ENCODE results near the gene EFHD2. TPM values are rescaled to one million over a fixed set of nuclear protein-coding genes. Genes with fewer than 3 reads are reported as not detected.

The EFHD2 gene
- total and polyA plus RNA-seq, 8 donors, result 11.9 to 107 (median 18.2) TPM

DNA sequence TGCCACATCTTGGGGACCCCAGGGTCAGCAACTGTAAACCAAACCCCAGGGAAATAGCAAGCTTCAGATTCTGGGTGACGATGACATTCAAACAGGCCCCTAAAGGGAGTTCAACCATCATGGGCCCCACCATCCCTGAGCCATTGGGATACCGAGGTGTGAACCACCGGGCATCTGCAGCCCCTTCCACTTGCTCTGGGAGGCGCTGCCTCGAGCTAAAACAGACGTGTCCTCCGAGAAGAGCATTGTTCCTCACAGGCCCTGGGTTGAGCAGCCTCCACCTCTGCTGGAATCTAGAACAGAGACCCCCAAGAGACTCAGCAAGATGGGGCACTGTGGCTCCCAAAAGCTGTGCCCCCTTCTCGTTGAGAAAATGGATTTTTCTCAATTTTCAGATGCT lies 19.0 kb upstream of the EFHD2 start:
- Histone ChIP-seq H3K27ac (no peak overlapping the region), H3K4me1 (peaks cover 5 to 8% of the 10 kb centered on the region in 2 donors), H3K27me3 (peaks cover 0 to 32% of the 10 kb centered on the region in 2 donors), H3K9me3 (no peaks in the 10 kb centered on the region), H3K36me3 (no peaks in the 10 kb centered on the region), H3K4me3 (no peak overlapping the region)
- TF ChIP-seq, protein P1, sequence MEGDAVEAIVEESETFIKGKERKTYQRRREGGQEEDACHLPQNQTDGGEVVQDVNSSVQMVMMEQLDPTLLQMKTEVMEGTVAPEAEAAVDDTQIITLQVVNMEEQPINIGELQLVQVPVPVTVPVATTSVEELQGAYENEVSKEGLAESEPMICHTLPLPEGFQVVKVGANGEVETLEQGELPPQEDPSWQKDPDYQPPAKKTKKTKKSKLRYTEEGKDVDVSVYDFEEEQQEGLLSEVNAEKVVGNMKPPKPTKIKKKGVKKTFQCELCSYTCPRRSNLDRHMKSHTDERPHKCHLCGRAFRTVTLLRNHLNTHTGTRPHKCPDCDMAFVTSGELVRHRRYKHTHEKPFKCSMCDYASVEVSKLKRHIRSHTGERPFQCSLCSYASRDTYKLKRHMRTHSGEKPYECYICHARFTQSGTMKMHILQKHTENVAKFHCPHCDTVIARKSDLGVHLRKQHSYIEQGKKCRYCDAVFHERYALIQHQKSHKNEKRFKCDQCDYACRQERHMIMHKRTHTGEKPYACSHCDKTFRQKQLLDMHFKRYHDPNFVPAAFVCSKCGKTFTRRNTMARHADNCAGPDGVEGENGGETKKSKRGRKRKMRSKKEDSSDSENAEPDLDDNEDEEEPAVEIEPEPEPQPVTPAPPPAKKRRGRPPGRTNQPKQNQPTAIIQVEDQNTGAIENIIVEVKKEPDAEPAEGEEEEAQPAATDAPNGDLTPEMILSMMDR (IDR thresholded peaks at IDR 0.05), result no peak
- no peak for ATAC-seq
- intact Hi-C loops (cut with DNase I), result no loop called here
- DNase-seq, result no peak

DNA sequence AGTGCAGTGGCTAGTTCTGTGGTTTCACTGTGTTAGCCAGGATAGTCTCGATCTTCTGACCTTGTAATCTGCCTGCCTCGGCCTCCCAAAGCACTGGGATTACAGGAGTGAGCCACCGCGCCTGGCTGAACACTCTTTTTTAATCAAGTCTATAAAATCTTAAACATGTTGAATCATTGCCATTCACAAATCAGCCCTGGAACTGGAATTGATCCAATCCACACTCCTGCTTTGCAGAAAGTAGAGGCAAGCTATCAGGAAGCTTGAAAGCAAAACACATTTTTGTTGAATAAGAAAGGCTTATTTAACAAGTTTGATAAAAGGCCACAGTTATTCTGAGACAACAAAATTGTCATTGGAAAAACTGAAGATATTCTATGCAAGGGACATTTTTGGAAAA lies 18.3 kb upstream of the EFHD2 start:
- peaks cover 0 to 25% of the 10 kb centered on the region in 2 donors for H3K27me3 ChIP-seq
- no peak overlapping the region for H3K4me3 ChIP-seq
- no peaks in the 10 kb centered on the region for H3K9me3 ChIP-seq
- no peaks in the 10 kb centered on the region for H3K36me3 ChIP-seq
- TF ChIP-seq, protein P1 (IDR thresholded peaks at IDR 0.05), result no peak
- ATAC-seq (no peak), DNase-seq (no peak)
- intact Hi-C loops (cut with DNase I), result no loop called here
- peaks cover 2 to 4% of the 10 kb centered on the region in 2 donors for H3K4me1 ChIP-seq
- H3K27ac ChIP-seq, result no peak overlapping the region

DNA sequence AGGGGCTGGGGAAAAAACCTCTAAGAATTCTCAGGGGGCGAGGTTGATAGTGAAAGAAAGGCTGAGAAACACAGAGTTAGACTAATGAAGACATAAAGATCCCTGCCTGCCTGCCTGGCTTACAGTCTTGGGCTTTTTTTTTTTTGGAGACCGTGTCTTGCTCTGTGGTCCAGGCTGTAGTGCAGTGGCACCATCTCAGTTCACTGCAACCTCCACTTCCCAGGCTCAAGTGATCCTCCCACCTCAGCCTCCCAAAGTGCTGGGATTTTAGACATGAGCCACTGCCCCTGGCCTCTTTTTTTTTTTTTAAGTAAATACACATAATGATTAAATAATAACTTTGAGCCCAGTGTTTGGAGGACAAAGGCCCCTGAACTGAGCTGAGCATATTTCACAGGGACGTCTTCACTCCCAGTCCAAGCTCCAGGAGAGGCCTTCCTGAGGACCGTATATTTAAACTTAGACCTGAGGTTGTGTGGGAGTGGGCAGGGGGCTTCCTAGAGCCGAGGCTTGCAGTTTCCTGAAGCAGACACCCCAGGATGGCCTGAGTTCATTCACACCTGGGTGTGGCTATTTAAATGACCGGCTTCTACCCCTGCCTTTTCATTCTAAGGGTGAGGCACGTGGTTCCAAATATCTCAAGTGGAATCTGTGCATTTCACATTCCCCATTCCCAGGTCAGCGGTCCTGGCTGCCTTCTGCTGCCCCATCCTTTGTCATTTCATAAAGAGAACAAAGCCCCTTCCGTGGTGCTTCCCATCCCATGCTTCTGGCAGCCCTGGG lies 16.0 kb upstream of the EFHD2 start:
- Histone ChIP-seq H3K27me3 (peaks cover 0 to 6% of the 10 kb centered on the region in 2 donors), H3K27ac (no peak overlapping the region), H3K36me3 (no peaks in the 10 kb centered on the region), H3K4me3 (no peak overlapping the region), H3K4me1 (no peaks in the 10 kb centered on the region), H3K9me3 (no peaks in the 10 kb centered on the region)
- TF ChIP-seq, protein P1 (IDR thresholded peaks at IDR 0.05), result no peak
- ATAC-seq (no peak), DNase-seq (no peak)
- intact Hi-C loops (cut with DNase I), result no loop called here

DNA sequence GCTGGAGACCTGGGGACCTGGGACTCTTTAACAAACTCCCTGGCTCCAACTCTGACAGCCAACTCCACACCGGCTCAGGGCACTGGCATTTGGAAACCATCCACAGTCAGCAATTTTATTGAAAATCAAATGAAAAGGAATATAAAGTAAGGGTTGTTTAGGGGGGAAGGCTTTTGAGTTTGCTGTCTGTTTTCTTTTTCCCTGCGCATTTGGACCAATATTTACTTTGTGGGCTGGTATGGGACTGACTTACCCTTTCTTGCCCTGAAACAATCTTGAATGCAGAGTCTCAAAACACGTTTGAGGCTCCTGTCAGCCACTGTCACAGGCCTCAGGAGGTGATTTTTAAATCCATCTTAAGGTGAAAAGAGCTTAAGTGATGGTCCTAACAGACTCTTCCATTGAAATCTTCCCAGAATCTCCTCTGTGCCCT lies 15.4 kb upstream of the EFHD2 start:
- no peaks in the 10 kb centered on the region for H3K36me3 ChIP-seq
- DNase-seq (no peak), ATAC-seq (no peak)
- H3K27ac ChIP-seq, result no peak overlapping the region
- H3K27me3 ChIP-seq, result peaks cover 0 to under 1% of the 10 kb centered on the region in 2 donors
- TF ChIP-seq, protein P1 (IDR thresholded peaks at IDR 0.05), result no peak
- no peaks in the 10 kb centered on the region for H3K4me1 ChIP-seq
- intact Hi-C loops (cut with DNase I), result no loop called here
- peaks cover 0 to 3% of the 10 kb centered on the region in 2 donors for H3K9me3 ChIP-seq
- no peak overlapping the region for H3K4me3 ChIP-seq

DNA sequence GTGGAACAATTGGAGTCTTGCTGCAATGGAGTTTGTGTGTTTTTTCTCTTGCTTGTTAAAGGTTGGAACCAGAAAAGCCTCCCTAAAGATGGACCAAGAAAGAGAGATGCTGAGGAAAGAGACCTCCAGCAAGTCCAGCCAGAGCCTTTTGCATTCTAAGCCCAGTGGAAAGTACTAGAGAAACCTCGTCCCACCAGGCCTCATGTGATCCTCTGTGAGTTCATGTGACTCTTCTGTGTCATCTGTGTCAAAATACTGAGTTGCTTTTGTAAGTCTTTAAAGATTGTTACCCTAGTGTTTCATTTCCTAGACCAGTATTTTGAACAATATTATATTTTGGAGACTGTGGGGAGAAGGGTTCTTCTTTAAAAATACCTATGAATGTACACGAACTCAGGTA lies 12.5 kb upstream of the EFHD2 start:
- Histone ChIP-seq H3K4me3 (no peak overlapping the region), H3K4me1 (no peaks in the 10 kb centered on the region), H3K9me3 (peaks cover 0 to 11% of the 10 kb centered on the region in 2 donors), H3K27ac (no peak overlapping the region), H3K27me3 (no peaks in the 10 kb centered on the region), H3K36me3 (no peaks in the 10 kb centered on the region)
- intact Hi-C loops (cut with DNase I), result no loop called here
- no peak for DNase-seq
- no peak for ATAC-seq
- TF ChIP-seq, protein P1 (IDR thresholded peaks at IDR 0.05), result no peak
